ENCODE results near the gene ZACN. TPM values are rescaled to one million over a fixed set of nuclear protein-coding genes. Genes with fewer than 3 reads are reported as not detected.
"Not testable (repeated sequence)": the region's sequence is repeated elsewhere in the genome, so short reads cannot be mapped to it uniquely, and the experiment has no call there.

Gene ZACN
- total RNA-seq, 1 donor from 2014 or later = 0.29 TPM

DNA sequence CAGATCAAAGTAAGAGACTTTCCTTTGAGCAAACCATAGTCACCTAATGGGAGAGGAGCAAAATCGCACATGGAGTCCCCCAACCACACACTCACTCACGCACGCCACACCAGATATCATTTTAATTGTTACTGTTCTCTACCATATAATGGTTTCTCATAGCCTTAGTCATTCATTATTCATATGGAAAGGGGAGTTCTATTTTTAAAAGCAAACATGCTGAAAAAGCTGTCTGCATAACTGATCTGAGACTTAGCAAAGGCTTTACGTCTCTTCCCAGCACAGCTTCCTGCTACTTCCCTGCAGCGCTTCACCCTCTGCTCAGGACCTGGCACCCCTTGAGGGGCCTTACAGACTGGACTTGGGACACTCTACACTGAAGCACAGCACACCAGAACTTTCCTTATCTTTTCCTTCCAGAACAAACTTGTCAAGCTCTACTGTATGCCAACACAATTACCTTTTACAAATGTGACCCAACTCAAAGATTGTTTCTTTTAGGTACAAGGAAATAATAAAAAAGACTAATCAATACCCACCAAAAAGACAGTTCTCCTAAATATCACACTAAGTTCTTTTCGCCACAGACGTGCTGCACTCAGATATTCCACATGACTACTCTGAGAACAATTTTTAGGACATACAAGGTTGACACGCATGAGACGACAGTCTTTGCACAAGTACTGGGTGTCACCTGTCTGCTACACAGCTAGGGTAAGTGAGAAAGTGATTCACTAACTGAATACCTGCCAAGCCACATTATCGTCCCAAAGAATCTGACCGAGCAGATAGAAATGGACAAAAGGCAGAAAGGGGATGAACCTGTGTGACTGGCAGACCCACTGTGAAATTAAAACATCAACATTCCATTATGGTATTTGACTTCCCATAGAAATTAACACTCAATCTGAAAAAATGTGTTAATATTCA, 28.2 kb upstream of the ZACN start:
- Mint-ChIP-seq H3K27me3 (no peaks in the 10 kb centered on the region), H3K4me3 (peak overlapping the region; percentile 65), H3K4me1 (ENCODE audit: unreplicated experiment) (peaks cover 13% of the 10 kb centered on the region), H3K27ac (peak overlapping the region; percentile 93), H3K36me3 (peaks cover 41% of the 10 kb centered on the region), H3K9me3 (peaks cover 4% of the 10 kb centered on the region)
- DNase-seq (ENCODE audit: extremely low spot score, unreplicated experiment) = no peak
- TF ChIP-seq, protein P1, sequence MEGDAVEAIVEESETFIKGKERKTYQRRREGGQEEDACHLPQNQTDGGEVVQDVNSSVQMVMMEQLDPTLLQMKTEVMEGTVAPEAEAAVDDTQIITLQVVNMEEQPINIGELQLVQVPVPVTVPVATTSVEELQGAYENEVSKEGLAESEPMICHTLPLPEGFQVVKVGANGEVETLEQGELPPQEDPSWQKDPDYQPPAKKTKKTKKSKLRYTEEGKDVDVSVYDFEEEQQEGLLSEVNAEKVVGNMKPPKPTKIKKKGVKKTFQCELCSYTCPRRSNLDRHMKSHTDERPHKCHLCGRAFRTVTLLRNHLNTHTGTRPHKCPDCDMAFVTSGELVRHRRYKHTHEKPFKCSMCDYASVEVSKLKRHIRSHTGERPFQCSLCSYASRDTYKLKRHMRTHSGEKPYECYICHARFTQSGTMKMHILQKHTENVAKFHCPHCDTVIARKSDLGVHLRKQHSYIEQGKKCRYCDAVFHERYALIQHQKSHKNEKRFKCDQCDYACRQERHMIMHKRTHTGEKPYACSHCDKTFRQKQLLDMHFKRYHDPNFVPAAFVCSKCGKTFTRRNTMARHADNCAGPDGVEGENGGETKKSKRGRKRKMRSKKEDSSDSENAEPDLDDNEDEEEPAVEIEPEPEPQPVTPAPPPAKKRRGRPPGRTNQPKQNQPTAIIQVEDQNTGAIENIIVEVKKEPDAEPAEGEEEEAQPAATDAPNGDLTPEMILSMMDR (conservative IDR thresholded peaks at IDR 0.05) = no peak

DNA sequence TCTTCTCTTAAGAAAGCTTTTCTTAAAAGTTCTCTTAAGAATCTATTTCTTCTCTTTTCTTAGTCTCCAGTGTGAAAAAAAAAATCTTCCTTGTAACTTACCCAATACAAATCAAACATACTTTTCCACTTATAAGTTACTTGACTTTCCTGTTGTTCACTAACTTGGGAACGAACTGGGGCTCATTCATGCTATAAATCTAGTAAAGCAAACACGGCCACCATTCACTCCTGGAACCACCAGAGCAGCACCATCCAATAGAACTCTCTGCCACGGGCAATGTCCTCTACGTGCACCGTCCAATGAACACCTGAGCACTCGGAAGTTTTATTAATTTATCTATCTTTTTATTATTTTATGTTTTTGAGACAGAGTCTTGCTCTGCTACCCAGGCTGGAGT, 27.4 kb upstream of the ZACN start:
- H3K27ac Mint-ChIP-seq = peak overlapping the region; percentile 93
- TF ChIP-seq, protein P1 (conservative IDR thresholded peaks at IDR 0.05) = no peak
- H3K4me1 Mint-ChIP-seq (ENCODE audit: unreplicated experiment) = peaks cover 17% of the 10 kb centered on the region
- no peaks in the 10 kb centered on the region for H3K27me3 Mint-ChIP-seq
- no peak for DNase-seq (ENCODE audit: extremely low spot score, unreplicated experiment)
- H3K4me3 Mint-ChIP-seq = peak overlapping the region; percentile 79
- H3K9me3 Mint-ChIP-seq = peaks cover 4% of the 10 kb centered on the region
- H3K36me3 Mint-ChIP-seq = peaks cover 46% of the 10 kb centered on the region

DNA sequence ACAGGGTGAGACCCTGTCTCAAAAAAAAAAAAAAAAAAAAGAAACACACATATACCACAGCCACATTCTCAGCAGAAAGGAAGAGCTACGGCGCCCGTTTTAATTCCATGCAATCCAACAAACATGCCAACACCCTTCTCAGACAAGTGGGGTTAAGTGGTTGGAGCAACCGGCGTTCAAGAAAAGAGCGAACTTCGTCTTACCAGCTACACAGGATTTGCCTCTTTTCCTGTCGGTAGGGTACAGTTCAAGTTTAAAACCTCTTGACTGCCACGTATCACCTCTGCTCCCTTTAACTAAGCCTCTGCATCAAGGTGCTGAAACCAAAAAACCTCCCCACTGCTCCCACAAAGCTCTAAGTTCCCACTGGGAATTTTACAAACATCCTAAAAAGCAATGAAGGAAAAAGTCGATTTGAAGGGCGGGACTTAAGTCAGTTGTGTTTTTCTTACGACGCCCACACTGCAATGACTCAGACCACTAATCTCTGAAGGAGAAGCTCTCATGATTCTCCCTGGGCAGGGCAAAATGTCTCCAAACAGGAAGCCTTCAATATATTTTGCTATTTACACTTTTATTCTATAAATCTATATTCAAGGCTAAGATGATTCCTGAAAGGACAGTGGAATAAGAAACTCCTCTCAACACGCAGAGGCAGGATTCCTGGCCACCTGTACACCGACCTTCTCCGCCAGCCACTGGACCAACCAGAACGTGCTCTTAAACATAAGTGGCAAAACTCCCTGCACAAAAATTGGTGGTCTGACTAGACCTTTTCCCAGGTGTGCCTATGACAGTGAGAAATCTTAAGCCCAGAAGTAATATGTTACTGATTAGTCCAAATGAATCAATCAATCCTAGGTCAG, 25.5 kb upstream of the ZACN start:
- peak overlapping the region; percentile 80 for H3K4me3 Mint-ChIP-seq
- H3K36me3 Mint-ChIP-seq = peaks cover 46% of the 10 kb centered on the region
- H3K27me3 Mint-ChIP-seq = no peaks in the 10 kb centered on the region
- H3K27ac Mint-ChIP-seq = peak overlapping the region; percentile 99
- no peak for DNase-seq (ENCODE audit: extremely low spot score, unreplicated experiment)
- peaks cover 4% of the 10 kb centered on the region for H3K9me3 Mint-ChIP-seq
- TF ChIP-seq, protein P1 (conservative IDR thresholded peaks at IDR 0.05) = no peak
- peaks cover 17% of the 10 kb centered on the region for H3K4me1 Mint-ChIP-seq (ENCODE audit: unreplicated experiment)

DNA sequence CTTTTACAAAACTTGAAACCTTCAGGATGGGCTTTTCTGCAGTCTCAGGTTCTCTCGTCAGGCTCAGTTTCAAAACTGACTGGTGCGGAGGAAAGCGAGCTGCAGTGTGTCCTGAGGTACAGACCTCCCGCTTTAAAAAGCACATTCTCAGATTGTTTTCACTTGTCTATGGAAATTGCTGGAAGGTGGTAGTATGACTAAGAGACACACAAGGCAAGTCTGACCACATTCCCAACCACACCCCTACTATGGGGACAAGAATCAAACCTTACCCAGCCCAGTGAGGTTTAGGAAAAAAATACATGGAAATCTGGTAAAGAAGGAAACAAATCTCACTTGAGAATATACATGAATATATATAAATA, 24.9 kb upstream of the ZACN start:
- peak overlapping the region; percentile 80 for H3K4me3 Mint-ChIP-seq
- peaks cover 44% of the 10 kb centered on the region for H3K36me3 Mint-ChIP-seq
- H3K4me1 Mint-ChIP-seq (ENCODE audit: unreplicated experiment) = peaks cover 11% of the 10 kb centered on the region

DNA sequence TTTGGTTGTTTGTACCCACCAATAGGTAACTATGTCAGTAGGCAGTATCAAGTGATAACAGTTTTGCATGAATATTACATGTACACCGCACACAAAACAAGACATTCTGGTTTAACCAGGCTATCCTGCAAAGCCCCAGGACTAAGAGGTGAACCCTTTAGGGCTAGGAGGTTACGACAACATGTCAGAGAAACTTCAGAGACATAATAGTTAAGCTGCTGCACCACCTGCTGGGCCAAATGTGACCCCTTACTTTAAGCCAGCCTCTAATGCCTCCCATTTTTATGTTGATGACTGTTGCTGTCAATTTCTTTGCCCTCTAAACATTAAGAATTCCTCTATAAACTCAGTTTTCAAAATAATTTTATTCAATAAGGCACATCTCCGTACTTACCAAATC, 22.1 kb upstream of the ZACN start:
- peak overlapping the region; percentile 63 for H3K4me3 Mint-ChIP-seq
- H3K27ac Mint-ChIP-seq = peak overlapping the region; percentile 83
- no peak for DNase-seq (ENCODE audit: extremely low spot score, unreplicated experiment)
- no peaks in the 10 kb centered on the region for H3K27me3 Mint-ChIP-seq
- TF ChIP-seq, protein P1 (conservative IDR thresholded peaks at IDR 0.05) = no peak
- no peaks in the 10 kb centered on the region for H3K9me3 Mint-ChIP-seq
- H3K36me3 Mint-ChIP-seq = peaks cover 33% of the 10 kb centered on the region
- peaks cover 4% of the 10 kb centered on the region for H3K4me1 Mint-ChIP-seq (ENCODE audit: unreplicated experiment)

More for the DNA sequence above, 24.9 kb upstream of the ZACN start:
- Mint-ChIP-seq H3K27me3 (no peaks in the 10 kb centered on the region), H3K9me3 (peaks cover 4% of the 10 kb centered on the region), H3K27ac (peak overlapping the region; percentile 99)
- DNase-seq (ENCODE audit: extremely low spot score, unreplicated experiment) = no peak
- TF ChIP-seq, protein P1 (conservative IDR thresholded peaks at IDR 0.05) = no peak

DNA sequence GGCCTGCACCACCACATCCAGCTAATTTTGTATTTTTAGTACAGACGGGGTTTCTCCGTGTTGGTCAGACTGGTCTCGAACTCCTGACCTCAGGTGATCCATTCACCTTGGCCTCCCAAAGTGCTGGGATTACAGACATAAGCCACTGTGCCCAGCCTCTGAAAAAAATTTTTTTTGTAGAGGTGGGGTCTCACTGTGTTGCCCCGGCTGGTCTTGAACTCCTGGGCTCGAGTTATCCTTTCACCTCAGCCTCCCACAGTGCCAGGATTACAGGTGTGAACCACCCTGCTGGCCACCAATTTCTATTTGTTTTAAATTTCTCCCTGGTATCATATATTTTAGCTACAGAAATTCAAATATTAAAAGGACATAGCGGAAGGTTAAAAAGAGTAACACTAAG, 20.7 kb upstream of the ZACN start:
- H3K4me1 Mint-ChIP-seq (ENCODE audit: unreplicated experiment); H3K27me3 Mint-ChIP-seq; H3K27ac Mint-ChIP-seq; H3K4me3 Mint-ChIP-seq; H3K9me3 Mint-ChIP-seq; DNase-seq (ENCODE audit: extremely low spot score, unreplicated experiment): not testable (repeated sequence)
- H3K36me3 Mint-ChIP-seq = peaks cover 33% of the 10 kb centered on the region
